GM23338 (cell line): ENCODE results near the gene ARHGAP9. TPM values are rescaled to one million over a fixed set of nuclear protein-coding genes. Genes with fewer than 3 reads are reported as not detected.

Source experiments
- ATAC-seq: fragments of 200-7000 bp; cut with Tn5 transposase; 3 replicates; pipeline ENCODE4 v1.9.1; 2020
- DNase-seq: peaks from one replicate; pipeline ENCODE4 v3.0.0-alpha.2; 2015; ENCODE audit warnings: low spot score
- H2AFZ ChIP-seq: fragments of 200-600 bp; sonication (generic); 2 replicates; pipeline ENCODE4 v1.8.0; 2016; ENCODE audit warnings: antibody characterized with exemption, mild to moderate bottlenecking, moderate library complexity
- H3F3A ChIP-seq: fragments of 200-600 bp; sonication (generic); replicated peaks from 2 replicates; pipeline ENCODE4 v1.8.0; 2017; ENCODE audit warnings: antibody characterized with exemption, mixed run types, low read depth
- H3K27ac ChIP-seq: fragments of 200-600 bp; sonication (generic); 2 replicates; pipeline ENCODE4 v1.6.1; 2016; ENCODE audit warnings: low read depth
- H3K27me3 ChIP-seq: fragments of 200-600 bp; sonication (generic); 2 replicates; pipeline ENCODE4 v1.8.0; 2016; ENCODE audit warnings: mild to moderate bottlenecking, mixed run types, moderate library complexity; ENCODE audit not compliant: insufficient read depth
- H3K36me3 ChIP-seq: fragments of 200-600 bp; sonication (generic); 2 replicates; pipeline ENCODE4 v1.8.0; 2016; ENCODE audit warnings: mild to moderate bottlenecking; ENCODE audit not compliant: insufficient read depth
- H3K4me1 ChIP-seq: fragments of 200-600 bp; sonication (generic); 2 replicates; pipeline ENCODE4 v1.8.0; 2016; ENCODE audit warnings: mild to moderate bottlenecking, moderate library complexity; ENCODE audit not compliant: insufficient read depth
- H3K4me2 ChIP-seq: fragments of 200-600 bp; sonication (generic); 2 replicates; pipeline ENCODE4 v1.7.1; 2017; ENCODE audit warnings: mixed run types
- H3K4me3 ChIP-seq: fragments of 200-600 bp; sonication (generic); 2 replicates; pipeline ENCODE4 v1.6.1; 2016; ENCODE audit warnings: mixed run types
- H3K79me2 ChIP-seq: fragments of 200-600 bp; sonication (generic); replicated peaks from 2 replicates; pipeline ENCODE4 v1.8.0; 2017; ENCODE audit warnings: mild to moderate bottlenecking; ENCODE audit not compliant: insufficient read depth
- H3K9me2 ChIP-seq: fragments of 200-600 bp; sonication (generic); 2 replicates; pipeline ENCODE4 v1.8.0; 2017; ENCODE audit not compliant: insufficient read depth
- H4K20me1 ChIP-seq: fragments of 200-600 bp; sonication (generic); replicated peaks from 2 replicates; pipeline ENCODE4 v1.8.0; 2017; ENCODE audit warnings: mild to moderate bottlenecking; ENCODE audit not compliant: insufficient read depth
- H3K27ac Mint-ChIP-seq: 2 replicates; pipeline ENCODE4 v1.8.0; 2020; ENCODE audit warnings: inconsistent platforms, mild to moderate bottlenecking, moderate library complexity, mixed read lengths
- H3K27me3 Mint-ChIP-seq: 3 replicates; pipeline ENCODE4 v1.8.0; 2022; ENCODE audit warnings: low read depth, mild to moderate bottlenecking, moderate library complexity, mixed read lengths, inconsistent platforms; ENCODE audit not compliant: insufficient read depth, poor library complexity
- H3K36me3 Mint-ChIP-seq: 3 replicates; pipeline ENCODE4 v1.8.0; 2021; ENCODE audit warnings: low read depth, mild to moderate bottlenecking, inconsistent platforms, moderate library complexity, mixed read lengths
- H3K4me1 Mint-ChIP-seq: 3 replicates; pipeline ENCODE4 v1.8.0; 2020; ENCODE audit warnings: mild to moderate bottlenecking, inconsistent platforms, mixed read lengths
- H3K4me3 Mint-ChIP-seq: 3 replicates; pipeline ENCODE4 v1.8.0; 2021; ENCODE audit warnings: moderate library complexity, mild to moderate bottlenecking, inconsistent platforms, mixed read lengths
- H3K9me3 Mint-ChIP-seq: 3 replicates; pipeline ENCODE4 v1.8.0; 2020; ENCODE audit warnings: moderate library complexity, mild to moderate bottlenecking, inconsistent platforms, mixed read lengths
- CREB1 ChIP-seq: fragments of 250-450 bp; sonication (Bioruptor Pico); IDR thresholded peaks from 2 replicates; pipeline ENCODE4 v1.5.0; 2020; ENCODE audit warnings: low read depth, mild to moderate bottlenecking, moderate library complexity
- EZH2 ChIP-seq: fragments of 200-600 bp; sonication (generic); IDR thresholded peaks from one replicate; pipeline ENCODE4 v1.8.0; 2017; ENCODE audit warnings: antibody characterized with exemption, mild to moderate bottlenecking, low read depth; ENCODE audit not compliant: unreplicated experiment
- EZH2phosphoT487 ChIP-seq: fragments of 200-600 bp; sonication (generic); IDR thresholded peaks from one replicate; pipeline ENCODE4 v1.8.1; 2018; ENCODE audit warnings: antibody characterized with exemption; ENCODE audit not compliant: unreplicated experiment
- NANOG ChIP-seq: IDR thresholded peaks from 2 replicates; pipeline ENCODE4 v1.6.1; 2016; ENCODE audit warnings: antibody characterized with exemption, borderline replicate concordance
- POLR2AphosphoS5 ChIP-seq: IDR thresholded peaks from 2 replicates; pipeline ENCODE4 v1.6.1; 2016; ENCODE audit warnings: antibody characterized with exemption, low read depth
- REST ChIP-seq: IDR thresholded peaks from one replicate; pipeline ENCODE4 v1.6.1; 2018; ENCODE audit warnings: antibody characterized with exemption; ENCODE audit not compliant: unreplicated experiment
- STAT1 ChIP-seq: IDR thresholded peaks from one replicate; pipeline ENCODE4 v1.6.1; 2016; ENCODE audit warnings: antibody characterized with exemption; ENCODE audit not compliant: unreplicated experiment
- ZNF114 ChIP-seq: fragments of 250-450 bp; sonication (Bioruptor Pico); IDR thresholded peaks from 2 replicates; pipeline ENCODE4 v1.5.0; 2020; ENCODE audit warnings: mild to moderate bottlenecking, moderate library complexity
- ZNF331 ChIP-seq: fragments of 250-450 bp; sonication (Bioruptor Pico); IDR thresholded peaks from 2 replicates; pipeline ENCODE4 v1.5.0; 2020; ENCODE audit warnings: low read depth, mild to moderate bottlenecking, moderate library complexity
- polyA plus RNA-seq: library from polyadenylated mRNA; unstranded; fragments of >200 nt; fragmentation: Nextera tagmentation; extraction: Ambion mirVana; gene quantifications from 2 replicates; pipeline ENCODE4 v1.2.1, GENCODE V29; 2016
- total RNA-seq: library from RNA; depleted of rRNA; stranded (reverse); fragments of >200 nt; shearing (Covaris generic); gene quantifications from 2 replicates; pipeline ENCODE4 v1.2.3, GENCODE V29; 2014

ARHGAP9 gene
- total and polyA plus RNA-seq, 2 experiments from 2014 or later = 4.5 to 7.1 TPM

DNA sequence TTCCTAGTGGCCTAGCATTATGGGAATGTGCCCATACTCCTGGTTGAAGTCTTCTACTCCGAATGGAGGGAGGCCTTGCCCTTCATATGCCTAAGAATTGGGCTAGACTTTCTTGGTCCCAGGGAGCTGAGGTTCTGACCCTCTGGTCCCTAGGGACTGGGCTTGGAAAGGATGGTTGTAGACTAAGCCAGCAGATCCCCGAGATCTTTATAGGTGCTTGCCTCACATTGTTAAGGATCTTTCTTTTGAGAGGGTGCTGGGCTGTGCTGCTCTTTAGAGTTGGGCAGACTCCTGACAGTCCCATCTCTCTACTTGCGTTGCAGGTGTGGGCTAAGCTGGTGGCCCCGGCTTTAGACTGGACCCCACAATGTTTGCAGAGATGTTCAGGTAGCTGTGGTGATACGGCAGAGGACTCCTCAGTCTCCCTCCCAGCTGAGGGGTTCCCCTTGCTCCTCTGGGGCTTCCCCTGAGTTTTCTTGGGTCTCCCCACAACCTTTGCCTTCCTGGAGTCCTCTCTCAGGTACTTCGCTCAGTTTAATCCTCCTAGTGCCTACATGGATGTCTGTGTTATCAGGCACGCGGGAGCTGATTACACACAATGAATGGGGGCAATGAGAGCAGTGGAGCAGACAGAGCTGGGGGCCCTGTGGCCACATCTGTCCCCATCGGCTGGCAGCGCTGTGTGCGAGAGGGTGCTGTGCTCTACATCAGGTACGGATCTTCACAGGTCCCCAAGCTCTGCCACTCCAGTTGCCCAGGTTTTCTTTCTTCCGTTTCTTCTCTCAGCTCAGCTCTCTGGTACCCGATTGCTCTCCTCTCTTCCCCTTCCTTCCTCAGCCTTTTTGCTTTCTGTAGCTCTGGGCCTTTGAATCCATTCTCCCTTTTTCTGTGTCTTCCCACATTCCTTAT lies 44.3 kb upstream of the ARHGAP9 start:
- Histone ChIP-seq H3K4me1 (peaks cover 32% of the 10 kb centered on the region), H3F3A (peaks cover 38% of the 10 kb centered on the region), H4K20me1 (peaks cover 20% of the 10 kb centered on the region), H3K9me2 (no peaks in the 10 kb centered on the region), H3K4me2 (peak overlapping the region; percentile 94), H3K4me3 (peak overlapping the region; percentile 82), H3K27ac (peak overlapping the region; percentile 78; the same call in 1 of the 2 replicates), H3K27me3 (no peaks in the 10 kb centered on the region), H3K36me3 (no peaks in the 10 kb centered on the region; the same call in 1 of the 2 replicates), H2AFZ (no peak overlapping the region), H3K79me2 (peaks cover 11% of the 10 kb centered on the region; the same call in 1 of the 2 replicates)
- Mint-ChIP-seq H3K27me3 (peaks cover 47% of the 10 kb centered on the region), H3K9me3 (no peaks in the 10 kb centered on the region; the same call in 2 of the 3 replicates), H3K4me1 (peaks cover 44% of the 10 kb centered on the region), H3K4me3 (peak overlapping the region; percentile 92), H3K27ac (peak overlapping the region; percentile 87; the same call in 1 of the 2 replicates), H3K36me3 (peaks cover 27% of the 10 kb centered on the region)
- TF ChIP-seq ZNF331 (CRISPR knock-in tag) (no peak), POLR2AphosphoS5 (no peak), NANOG (no peak), EZH2phosphoT487 (no peak), REST (no peak), ZNF114 (no peak), CREB1 (CRISPR knock-in tag) (no peak)
- DNase-seq (no peak), ATAC-seq (no peak)

DNA sequence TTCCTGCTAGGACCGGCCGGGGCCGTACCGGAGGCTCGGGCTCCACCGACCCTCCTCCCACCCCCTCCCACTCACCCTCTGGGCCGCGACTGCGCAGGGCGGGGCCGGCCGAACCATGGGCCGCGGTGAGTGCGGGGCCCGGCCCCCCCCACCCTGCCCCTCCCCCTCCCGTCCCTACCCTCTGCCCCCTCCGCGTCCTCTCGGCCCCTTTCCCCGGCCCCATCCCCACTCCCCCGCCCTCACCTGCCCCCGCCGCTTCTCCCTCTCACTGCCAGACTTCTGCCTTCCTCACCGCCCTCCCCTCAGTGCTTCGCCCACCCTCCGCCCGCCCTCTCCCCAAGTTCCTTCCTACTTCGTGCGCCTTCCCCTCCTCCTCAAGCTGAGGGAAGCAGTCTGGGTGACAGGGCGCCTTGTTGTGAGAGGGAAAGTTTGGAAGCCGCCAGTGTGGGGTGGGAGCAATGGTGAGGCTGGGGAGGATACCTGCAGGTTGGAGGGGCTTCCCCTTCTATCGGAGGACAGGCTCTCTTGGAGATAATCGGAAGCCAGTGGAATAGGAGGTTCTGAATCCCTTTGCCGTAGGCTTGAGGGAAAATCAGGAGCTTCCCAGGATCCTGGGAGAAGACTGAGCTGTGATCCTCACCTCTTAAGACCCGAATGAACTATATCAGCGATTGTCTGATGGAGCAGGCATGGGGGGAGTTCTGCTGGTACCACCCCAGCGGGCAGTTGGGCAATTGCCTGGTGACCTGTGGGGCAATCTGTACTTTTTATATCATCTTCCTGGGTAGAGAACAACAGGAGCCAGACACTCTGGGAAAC lies 43.4 kb upstream of the ARHGAP9 start:
- H3K4me1 Mint-ChIP-seq = peaks cover 51% of the 10 kb centered on the region
- TF ChIP-seq REST (no peak), STAT1 (no peak), CREB1 (CRISPR knock-in tag) (no peak), EZH2 (no peak), NANOG (no peak)

More for the DNA sequence above, 43.4 kb upstream of the ARHGAP9 start:
- peak overlapping the region; percentile 82 for H3K4me3 ChIP-seq
- DNase-seq (peak; percentile 82), ATAC-seq (peak; percentile 5)
- H4K20me1 ChIP-seq = peaks cover 27% of the 10 kb centered on the region
- peaks cover 45% of the 10 kb centered on the region for H3K27me3 Mint-ChIP-seq
- H3K4me3 Mint-ChIP-seq = peak overlapping the region; percentile 92
- H3F3A ChIP-seq = peaks cover 47% of the 10 kb centered on the region
- peaks cover 20% of the 10 kb centered on the region for H3K79me2 ChIP-seq
- no peaks in the 10 kb centered on the region for H3K9me2 ChIP-seq
- H3K36me3 Mint-ChIP-seq = peaks cover 29% of the 10 kb centered on the region
- no peaks in the 10 kb centered on the region; the same call in 2 of the 3 replicates for H3K9me3 Mint-ChIP-seq
- H3K27me3 ChIP-seq = no peaks in the 10 kb centered on the region
- peak overlapping the region; percentile 94 for H3K4me2 ChIP-seq
- H3K27ac ChIP-seq = peak overlapping the region; percentile 78
- H3K27ac Mint-ChIP-seq = peak overlapping the region; percentile 87
- no peaks in the 10 kb centered on the region; the same call in 1 of the 2 replicates for H3K36me3 ChIP-seq
- H2AFZ ChIP-seq = no peak overlapping the region
- H3K4me1 ChIP-seq = peaks cover 40% of the 10 kb centered on the region
